NAMALWA (cell line): Measurements from ENCODE around the gene LPAR3.

Experiments
- DNase-seq: peaks from one replicate; pipeline ENCODE4 v3.0.0-alpha.2; 2015; ENCODE audit warnings: low spot score

LPAR3 gene

GRCh38 chr1:84775535-84775920 lies 117.5 kb downstream of the LPAR3 start:
- no peak for DNase-seq

GRCh38 chr1:84774669-84775534 lies 118.1 kb downstream of the LPAR3 start:
- DNase-seq, result no peak

DNA sequence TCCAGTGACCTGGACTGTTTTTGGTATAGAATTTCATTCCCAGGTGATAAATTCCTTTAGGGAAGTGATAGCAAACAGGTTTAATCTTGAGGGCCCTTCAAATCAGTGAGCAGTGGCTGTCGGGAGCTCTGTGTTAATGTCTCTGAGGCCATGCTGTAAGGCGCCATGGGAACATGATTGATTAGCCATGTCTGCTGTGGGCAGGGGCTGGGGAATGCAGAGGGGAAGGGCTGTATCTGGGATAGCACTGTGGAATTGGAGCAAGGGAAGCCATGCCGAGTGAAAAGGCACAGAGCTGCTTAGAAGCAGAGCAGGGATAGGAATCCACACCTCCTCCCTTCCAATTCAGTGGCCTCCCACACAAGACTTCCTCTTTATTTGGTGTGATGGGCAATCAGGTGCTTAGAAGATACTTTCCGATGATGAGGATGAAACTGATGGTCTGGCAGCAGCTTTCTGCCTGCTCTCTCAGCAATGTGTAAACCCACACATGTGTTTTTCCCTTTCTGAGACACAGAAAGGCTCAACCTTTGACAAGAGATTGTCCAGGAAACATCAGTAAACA lies 119.0 kb downstream of the LPAR3 start:
- no peak for DNase-seq

- DNase-seq, result no peak
Observed at GRCh38 chr1:84773195-84773594, 119.8 kb downstream of the LPAR3 start.

DNA sequence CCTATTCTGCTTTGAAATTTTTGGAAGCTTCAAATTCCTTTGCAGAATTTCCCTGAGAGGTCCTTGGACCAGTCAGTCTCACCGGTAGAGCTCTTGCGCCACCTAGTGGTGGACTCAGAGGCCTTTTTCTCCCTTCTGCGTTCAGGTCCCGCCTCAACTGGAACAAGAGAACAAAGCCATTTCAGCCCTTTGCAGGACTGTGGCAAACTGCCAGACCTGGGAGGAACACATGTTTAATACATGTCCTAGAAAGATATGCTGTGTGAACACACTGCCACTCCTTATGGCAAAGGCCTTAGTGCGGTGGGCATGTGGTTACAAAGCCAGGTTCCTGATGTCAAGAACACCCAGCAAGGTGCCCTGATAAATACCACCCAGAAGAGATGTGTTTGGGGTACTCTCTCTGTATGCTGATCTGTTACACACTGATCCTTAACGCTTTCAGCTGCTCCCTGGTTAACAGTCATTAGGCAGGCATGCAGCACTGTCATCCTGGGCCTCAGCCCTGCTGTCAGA lies 120.5 kb downstream of the LPAR3 start:
- peak; percentile 82 for DNase-seq

GRCh38 chr1:84771895-84772294 lies 121.1 kb downstream of the LPAR3 start:
- DNase-seq, result no peak

GRCh38 chr1:84770481-84770880 lies 122.5 kb downstream of the LPAR3 start:
- no peak for DNase-seq

GRCh38 chr1:84769636-84770035 lies 123.4 kb downstream of the LPAR3 start:
- DNase-seq, result no peak

- no peak for DNase-seq
Observed at GRCh38 chr1:84768634-84769033, 124.4 kb downstream of the LPAR3 start.

DNA sequence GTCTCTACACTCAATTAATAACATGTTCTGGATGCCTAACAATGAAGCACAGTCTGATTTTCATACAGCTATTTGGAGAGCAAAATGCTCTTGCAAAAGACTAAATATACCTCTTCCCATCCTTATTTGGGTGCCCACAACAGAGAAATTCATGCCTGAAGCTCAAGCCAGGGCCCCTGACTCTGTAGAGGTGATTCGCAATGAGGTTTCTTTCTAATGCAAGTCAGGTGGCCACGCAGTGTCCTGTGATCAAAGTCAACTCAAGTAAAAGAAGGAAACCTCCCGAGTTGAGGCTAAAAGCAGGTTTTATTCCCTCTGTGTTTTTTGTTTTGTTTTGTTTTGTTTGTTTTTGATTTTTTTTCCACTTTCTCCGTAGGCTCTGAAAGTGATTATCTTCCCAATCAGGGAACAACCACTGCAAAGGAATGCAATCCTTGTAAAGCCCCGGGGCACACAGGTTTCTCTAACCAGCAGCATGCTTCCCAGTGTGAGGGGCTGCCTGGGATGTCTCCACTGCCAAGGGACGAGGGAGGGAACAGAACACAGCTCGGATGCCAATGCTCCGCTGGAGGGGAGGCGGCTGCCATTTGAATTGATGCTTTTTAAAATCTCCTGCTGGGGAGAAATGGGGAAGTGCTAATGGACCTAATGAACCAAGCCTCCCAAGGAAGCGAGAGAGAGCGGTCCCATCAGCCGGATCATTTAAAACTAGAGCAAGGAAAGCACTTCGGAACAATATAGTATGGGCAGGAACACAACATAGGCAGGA lies 128.9 kb downstream of the LPAR3 start:
- DNase-seq, result no peak

DNA sequence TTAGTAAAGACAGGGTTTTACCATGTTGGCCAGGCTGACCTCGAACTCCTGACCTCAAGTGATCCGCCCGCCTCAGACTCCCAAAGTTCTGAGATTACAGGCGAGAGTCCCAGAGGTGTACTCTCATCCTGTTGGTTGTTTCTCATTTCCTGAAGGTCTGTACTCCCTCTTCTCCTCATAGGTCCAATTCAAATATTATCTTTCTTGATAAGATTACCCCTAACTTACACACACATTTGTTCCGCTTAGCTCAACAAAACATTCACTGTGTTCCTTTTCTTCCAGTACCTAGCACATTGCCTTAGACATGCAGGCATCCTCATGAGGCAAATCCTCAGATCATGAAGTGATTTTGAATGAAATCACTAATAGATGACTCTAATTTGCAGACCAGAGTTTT lies 130.3 kb downstream of the LPAR3 start:
- no peak for DNase-seq
